Skeletal muscle cell (primary cell): ENCODE results near the gene MPND.

Experiments
- DNase-seq: peaks from one replicate; pipeline ENCODE4 v3.0.0-alpha.2; 2010; ENCODE audit warnings: low read depth
- H3K4me3 ChIP-seq: 2 replicates; pipeline ENCODE4 v1.5.1; 2011; ENCODE audit warnings: low read depth, mild to moderate bottlenecking, control low read depth, low read length, moderate library complexity

Gene MPND

DNA sequence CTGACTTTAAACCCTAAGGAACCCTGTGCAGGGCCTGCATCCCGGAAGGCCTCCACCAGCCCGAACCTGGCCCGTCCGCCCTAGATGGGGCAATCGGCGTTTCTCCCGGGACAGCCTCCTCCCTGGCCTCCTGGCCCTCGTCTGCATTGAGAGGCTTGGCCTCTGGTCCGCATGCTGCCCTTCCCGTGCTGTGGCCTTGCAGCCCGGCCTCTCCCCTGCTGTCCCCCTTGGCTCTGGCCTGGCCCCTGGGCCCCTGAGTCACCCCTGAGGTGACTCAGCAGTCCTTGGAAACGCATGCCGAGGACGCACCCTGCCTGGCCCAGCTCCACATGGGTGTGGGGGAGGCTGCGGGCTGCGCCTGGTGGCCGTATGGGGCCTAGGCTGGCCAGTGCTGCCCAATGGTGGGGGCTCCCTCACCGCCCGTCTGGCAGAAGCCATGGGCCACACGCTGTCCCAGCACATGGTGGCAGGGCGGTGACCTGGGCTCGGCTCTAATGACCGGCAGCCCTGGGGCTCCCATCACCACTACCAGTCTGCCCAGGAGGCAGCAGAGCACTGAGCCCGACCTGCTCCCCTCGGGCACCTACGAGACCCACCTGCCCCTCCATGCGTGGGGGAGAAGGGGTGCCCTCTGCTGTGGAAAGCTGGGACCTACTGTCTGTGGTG, 31.3 kb downstream of the MPND start:
- H3K4me3 ChIP-seq: no peak overlapping the region
- peak; percentile 58 for DNase-seq

DNA sequence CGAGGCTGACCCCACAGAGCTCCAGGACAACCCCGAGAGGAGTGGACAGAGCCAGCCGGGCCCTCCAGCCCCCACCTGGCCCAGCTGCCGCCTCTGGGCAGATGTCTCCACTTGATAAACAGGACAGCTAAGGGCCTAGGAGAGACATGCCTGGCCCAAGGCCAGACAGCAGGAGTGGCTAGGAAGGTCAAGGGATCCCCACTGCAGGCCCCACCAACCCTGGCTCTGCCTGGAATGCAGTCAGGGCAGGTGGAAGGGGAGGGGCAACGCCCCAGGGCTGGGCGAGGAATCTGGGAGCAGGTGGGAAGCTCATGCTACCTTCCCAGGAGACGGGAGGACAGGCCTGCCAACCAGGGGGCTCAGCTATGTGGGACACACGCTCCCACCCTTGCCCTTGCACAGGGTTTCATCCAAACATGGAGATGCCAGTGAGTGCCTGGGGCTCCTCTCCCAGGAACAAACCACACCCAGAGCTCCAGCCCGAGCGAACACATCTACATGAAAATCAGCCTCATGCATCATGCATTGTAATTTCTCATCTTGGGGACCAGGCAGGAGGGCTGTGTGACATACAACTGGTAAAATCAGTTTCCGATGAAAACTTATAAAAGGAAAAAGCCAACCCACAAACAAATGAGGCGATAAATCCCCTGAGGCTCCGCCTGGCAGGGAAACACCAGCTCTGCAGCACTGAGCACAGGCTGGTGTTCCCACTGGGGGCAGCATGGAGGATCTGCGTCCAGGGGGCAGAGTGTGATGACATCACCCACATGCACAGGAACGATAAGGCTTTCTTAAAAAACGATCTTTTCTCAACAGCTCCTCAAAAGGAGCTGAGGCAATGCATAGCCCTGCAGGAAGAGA, 32.0 kb downstream of the MPND start:
- no peak overlapping the region for H3K4me3 ChIP-seq
- peak; percentile 50 for DNase-seq

DNA sequence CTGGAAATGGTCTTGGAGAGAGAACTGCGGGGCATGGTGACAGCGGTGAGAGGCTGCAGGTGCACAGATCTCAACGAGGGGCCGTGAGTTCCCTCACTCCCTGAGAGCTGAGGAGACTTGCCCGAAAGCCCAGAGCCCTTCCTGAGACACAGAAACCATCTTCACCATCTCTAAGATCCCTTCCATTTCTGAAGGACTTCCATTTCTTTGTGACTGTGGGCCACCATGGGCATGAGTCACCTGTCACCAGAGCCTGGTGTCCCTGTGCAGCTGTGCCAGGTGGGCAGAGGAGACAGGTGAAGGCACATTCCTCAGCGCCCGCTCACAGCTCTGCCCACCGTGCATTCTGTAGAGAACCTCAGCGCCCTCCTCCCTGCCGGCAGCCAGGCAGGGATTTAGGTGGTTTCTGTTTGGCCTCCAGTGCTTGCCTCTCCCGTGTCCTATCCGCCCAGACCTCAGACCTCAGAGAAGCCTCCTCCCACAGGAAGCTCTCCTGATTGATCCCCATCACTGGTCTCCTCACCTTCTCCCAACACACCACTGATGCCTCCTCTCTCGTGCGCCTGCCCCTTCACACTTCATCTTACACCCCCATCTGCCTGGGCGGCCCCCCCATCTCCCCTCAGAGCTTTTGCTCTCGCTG, 32.8 kb downstream of the MPND start:
- no peak for DNase-seq
- no peak overlapping the region for H3K4me3 ChIP-seq

DNA sequence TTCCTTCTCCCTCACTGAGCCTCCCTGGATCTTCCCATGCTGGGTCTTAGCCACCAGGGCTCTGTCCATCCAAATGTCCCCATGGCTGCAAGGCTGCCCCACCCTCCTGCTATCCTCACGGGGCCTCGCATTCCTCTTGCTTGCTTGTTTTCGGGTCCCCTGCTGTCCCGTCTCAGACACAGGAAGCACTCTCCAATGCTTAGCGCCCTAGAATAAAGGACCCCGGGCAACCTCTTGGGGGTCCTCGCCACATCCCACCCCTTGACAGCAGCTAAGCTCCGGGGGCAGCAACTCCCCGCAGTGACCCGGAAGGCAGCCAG, 33.3 kb downstream of the MPND start:
- no peak overlapping the region for H3K4me3 ChIP-seq
- DNase-seq: no peak

DNA sequence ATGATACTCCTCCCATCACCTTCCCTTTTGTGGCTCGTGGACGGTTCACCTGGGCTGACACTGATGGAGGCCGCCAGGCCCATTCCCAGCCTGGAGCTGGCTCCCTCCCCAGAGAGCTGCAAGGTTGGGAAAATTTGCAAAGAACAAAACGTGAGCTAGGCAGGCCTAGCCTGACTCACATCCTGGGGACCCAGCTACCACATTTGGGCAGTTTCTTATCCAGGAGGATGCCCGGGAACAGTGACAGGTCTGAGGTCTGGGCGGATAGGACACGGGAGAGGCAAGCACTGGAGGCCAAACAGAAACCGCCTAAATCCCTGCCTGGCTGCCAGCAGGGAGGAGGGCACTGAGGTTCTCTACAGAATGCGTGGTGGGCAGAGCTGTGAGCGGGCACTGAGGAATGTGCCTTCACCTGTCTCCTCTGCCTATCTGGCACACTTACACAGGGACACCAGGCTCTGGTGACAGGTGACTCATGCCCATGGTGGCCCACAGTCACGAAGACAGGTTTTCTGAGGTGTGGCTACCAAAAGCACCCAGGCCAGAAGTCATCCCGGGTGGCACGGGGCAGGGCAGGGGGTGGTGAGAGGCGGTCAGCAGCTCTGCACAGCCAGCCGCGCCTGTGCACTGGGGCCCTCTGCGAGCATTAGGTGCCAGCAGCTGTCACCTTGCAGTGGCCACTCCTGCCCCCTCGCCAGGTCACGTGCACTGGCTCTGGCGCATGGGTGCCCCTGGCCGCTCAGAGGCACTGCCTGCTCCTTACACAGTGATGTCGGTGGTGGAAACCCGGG, 33.8 kb downstream of the MPND start:
- H3K4me3 ChIP-seq: no peak overlapping the region
- DNase-seq: no peak

DNA sequence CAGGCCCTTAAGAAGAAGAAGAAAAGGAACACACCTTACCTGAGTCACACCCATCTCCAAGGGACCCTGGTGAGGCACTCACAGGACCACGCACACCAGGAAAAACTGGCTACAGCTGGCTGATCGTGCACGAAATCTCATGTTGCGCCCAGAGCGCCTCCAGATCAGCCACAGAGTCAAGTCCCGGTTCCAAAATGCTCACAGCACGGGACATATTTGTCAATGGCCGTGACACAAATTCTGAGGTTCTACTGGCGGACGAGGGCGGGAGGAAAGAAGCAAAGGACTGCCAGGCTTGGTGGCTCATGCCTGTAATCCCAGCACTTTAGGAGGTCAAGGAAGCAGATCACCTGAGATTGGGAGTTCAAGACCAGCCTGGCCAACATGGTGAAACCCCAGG, 35.5 kb downstream of the MPND start:
- DNase-seq: no peak
- no peak overlapping the region for H3K4me3 ChIP-seq

DNA sequence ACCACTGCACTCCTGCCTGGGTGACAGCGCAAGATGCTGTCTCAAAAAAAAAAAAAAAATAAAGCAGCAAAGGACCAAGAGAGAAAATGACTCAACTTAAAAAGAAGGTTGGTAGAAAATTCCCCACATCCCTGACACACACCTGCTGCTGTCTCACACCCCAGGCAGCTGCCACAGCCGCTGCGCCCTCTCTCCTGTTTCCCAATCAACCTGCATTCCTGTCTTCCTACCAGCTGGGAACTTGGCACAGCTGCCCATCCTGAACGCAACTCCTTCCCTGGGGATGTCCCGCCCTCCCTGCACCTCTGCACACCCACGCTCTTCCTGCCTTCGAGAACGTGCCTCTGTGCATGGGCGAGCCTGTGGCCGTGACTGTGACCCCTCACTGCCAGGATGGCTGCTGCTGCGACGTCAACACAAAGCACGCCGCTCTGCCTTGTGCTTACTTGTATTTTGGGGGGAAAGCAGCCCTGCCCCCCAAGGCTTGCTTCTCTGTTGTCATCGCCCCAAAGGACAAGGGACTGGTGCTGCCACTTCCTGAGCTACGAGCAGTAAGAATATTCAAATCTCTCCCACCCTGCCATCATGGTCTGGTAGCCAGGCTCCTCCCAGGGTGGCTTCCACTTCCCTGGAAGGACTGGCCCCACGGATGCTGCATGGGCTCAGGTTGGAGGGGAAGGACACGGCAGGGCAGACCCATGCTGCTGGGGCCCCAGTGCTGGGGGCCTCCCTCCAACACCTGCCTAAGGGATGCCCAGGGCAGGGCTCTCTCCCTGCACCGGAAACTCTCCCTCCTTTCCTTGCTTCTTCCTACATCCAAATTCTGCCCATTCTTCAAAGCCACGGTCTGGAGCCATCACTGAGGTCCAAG, 36.3 kb downstream of the MPND start:
- no peak overlapping the region for H3K4me3 ChIP-seq
- peak; percentile 65 for DNase-seq

DNA sequence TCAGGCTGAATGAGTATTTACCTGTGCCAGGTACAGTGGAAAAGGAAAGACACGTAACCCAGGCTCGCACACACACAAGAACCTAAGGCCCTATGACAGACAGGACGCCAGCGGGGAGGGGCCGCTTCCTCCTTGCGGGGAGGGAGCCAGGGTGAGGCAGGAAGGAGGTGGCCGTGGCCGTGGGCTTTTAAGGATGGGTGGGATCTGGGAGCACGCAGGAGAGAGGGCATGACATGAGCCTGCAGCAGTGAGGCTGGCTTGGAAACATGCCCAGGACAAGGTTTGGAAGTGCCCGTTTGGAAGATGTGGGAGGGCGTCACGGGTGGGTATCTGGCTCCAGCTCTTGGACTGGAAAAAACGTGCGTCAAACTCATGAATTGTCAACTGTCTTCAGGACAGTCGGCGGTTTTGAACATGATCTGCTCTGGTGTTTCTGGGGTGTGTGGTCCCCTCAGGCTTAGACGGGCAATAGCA, 36.9 kb downstream of the MPND start:
- DNase-seq: no peak
- H3K4me3 ChIP-seq: no peak overlapping the region

DNA sequence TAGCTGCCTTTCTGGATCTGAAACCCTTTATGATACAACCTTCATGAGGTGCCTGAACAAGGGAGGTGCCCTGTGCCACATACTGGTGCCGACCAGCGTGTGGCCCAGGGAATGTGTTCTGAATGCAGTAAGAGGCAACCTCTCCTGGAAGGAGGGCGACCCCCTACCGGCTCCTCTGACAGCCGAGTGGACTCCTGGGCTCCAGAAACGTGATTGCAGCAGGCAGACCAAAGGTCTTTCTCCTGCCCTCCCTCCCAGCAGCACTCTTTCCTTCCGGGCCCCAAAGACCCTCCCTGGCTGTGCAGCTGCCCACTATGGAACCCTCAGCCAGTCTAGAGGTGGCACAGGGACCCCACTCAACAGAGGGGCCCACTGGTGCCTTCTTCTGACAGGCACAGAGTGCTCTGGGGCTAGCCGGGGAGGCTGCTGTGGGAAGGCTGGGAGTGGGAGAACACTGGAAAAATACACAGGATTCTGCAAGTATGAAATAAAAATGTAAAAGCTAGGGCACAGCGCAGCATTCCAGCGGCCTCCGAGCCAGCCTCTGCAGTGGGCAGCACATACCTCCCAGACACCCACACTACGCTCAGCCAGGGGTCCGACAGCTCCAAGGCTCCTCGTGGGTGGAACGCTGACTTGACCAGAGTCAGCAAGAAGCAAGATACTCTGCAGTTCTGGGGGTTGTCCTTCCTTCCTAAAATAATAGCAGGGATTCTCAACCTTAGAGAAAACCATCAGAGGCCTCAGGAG, 42.1 kb downstream of the MPND start:
- no peak overlapping the region for H3K4me3 ChIP-seq
- no peak for DNase-seq

DNA sequence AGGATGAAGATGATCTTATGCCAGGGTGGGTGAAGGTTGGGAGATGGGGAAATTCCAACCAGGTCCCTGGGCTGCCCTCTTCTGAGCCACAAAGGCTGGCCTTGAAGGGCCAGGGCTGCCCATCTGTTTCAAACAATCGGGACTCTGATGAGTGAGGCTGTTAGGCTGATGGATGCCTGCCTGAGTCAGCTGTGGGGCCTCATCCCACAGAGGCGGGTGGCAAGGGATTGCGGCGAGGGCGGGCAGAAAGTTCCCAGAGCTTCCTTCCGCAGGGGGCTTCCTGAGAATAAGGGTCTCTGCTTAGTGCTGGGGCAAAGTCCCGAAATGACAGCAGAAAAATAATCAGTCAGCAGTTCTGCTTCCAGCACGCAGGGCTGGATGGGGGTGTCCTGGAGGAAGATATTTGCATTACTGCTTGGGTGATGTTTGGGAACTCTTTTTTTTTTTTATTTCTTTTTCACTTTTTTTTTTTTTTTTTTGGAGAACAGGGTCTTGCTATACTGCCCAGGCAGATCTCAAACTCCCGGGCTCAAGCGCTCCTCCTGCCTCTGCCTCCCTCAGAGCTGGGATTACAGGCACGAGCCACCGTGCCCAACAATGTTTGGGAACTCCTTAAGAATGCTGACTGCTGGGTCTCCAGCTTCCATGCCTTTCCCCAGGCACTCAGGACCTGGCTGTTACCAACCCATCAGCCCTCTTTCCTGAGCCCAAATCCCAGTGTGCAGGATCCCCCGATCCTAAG, 42.9 kb downstream of the MPND start:
- no peak overlapping the region for H3K4me3 ChIP-seq
- DNase-seq: no peak

DNA sequence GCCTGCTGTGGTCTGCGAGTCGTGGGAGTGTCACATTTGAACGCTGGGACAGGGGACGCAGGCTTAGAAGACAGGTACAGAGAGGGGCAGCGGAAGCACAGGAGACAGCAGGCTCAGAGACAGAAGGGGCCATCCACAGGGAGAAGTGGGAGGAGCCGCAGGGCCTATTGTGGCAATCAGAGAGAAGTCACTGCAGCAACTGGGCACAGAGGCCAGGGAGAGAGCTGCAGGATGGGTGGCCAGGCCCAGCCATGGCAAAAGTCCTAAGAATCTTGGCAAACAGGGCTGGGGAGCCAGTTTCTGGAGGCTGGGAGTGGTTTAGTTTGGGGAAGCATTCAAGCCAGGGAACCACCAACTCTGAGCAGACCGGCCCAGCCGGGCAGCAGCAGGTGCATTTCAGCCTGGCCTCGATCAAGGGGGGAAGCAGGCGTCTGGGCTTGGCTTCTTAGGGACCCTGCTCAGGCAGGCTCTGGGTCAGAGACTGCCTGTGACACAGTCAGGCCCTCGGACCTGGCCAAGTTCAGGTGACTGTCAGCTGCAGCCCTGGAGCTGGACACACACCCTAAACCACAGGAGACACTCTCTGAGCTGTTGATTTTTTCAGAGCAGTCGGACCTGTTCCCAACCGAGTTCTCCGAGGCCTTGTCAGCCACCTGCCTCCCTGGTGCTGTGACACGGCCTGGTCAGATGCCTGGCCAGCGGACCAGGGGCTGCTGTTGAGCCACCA, 45.1 kb downstream of the MPND start:
- DNase-seq: no peak

DNA sequence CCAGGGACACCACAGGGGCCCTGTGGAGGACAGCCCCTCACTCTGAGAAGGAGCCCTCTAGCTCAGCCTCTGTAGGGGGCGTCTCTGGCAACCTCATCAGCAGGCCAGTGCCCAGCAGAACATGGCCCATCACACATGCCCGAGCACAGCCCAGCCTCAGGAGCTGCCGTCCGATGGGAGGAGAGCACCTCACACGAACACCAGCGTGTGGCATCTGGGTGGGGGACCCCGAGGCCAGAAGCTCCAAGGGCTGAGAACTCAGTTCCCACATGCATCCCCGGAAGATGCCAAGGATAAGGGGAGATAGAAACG, 45.7 kb downstream of the MPND start:
- H3K4me3 ChIP-seq: no peak overlapping the region
- DNase-seq: no peak

More for the DNA sequence above, 45.1 kb downstream of the MPND start:
- no peak overlapping the region for H3K4me3 ChIP-seq

DNA sequence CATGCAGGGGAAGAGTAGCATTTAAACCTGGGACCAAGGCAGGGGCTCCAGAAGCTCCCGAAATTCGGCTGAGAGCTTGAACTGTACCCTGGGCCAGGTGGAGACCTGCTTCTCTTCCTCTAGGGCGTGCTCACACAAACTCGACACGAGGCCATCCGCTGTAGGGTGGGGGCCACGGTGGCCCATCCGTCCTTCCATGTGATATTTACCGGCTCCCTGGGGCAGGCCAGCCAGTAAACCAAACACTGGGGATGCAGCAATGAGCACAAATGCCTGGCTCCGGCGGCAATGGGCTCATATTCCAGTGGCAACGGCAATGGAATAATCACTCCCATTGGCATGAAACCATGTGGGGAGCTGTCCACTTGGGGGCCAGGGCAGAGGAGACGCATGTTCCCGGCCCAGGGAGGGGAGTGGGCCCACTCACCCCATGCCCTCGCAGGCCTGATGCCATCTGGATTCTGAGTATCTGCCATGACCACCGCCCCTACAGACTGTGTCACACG, 46.2 kb downstream of the MPND start:
- no peak overlapping the region for H3K4me3 ChIP-seq

DNA sequence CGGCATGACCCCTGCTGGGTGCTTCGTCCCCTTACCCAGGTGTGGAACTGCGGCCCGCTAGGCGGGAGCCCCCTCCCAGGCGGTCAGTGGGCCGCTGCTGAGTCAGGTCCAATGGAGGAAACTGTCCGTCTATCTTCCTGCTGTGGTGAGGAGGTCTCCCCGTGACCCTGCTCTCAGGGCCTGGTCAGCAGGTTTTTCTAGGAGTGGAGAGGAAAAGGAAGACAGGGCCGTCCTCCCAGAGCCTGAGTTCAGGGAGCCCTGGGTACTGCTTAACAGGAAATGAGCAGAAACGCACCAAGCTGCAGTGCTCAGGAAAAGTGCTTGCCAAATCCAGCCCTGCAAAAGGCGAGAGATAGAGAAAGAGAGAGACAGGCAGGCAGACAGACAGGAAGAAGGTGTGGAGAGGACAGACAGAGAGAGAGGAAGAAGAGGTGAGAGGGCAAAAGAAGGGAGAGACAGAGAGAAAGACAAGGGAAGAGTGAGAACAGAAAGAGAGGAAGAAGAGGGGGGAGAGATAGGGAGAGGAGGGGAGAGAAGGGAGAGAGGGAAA, 46.7 kb downstream of the MPND start:
- no peak for DNase-seq
- no peak overlapping the region for H3K4me3 ChIP-seq

More for the DNA sequence above, 46.2 kb downstream of the MPND start:
- no peak for DNase-seq

DNA sequence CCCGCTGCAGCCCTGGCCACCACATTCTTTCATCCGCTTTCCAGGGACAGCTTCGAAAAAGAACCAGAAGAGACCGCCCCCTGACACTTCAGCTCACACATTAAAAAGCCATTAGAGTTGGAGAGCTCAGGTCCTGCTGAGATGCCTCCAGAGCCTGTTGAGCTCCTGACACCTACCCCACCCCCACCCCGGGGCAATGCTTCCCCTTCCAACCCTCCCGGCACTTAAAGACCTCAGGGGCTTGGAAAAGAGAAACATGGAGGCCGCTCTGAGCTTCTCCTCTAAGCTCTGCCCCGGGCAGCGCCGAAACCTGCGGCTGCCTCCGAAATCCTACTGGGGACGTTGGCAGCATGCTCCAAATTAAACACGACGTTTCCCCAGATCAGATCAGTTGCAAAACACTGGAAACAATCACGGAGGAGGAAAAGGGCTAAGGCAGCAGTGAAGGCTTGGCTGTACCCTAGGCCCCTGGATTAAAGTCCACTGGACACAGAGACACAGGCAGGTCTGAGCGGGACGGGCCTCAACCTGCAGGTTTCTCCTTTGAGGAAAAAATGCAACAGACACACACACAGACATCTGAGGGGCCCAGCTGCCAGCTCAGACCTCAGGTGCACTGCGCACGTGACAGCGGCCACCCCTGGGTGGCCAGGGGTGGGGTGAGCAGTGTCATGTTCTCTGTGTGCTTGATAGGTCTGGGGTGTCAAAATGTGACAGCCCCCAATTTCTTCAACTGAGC, 47.4 kb downstream of the MPND start:
- H3K4me3 ChIP-seq: no peak overlapping the region
- no peak for DNase-seq

DNA sequence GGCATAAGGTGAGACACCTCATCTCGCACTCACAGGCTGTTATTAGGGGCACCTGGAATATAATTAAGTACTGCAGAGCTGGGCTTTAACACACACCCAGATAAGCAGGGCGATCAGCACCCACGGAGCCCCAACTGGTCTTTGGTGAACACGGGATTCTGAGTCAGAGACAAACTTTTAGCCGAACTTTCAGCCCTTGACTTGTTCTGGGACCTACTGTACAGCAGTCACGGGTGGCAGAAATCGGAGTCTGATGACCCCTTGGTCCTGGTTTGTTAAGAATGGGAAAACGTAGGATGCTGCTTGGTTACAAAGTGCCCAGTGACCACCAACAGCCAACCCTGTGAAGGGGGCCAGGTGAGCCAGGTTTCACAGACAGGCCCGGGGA, 47.9 kb downstream of the MPND start:
- no peak overlapping the region for H3K4me3 ChIP-seq
- DNase-seq: no peak
